ENCODE results near the gene KRIT1.
"Not testable (repeated sequence)": the region's sequence is repeated elsewhere in the genome, so short reads cannot be mapped to it uniquely, and the experiment has no call there.

KRIT1 gene

GRCh38 chr7:92245487-92246359 is at the start of gene KRIT1, which contains the start of gene ANKIB1:
Gene KRIT1 (minus strand): TSS chr7:92245914. CDS start chr7:92242135, 3,779 bp downstream.
Gene ANKIB1 (plus strand): TSS chr7:92245974. CDS start chr7:92294979, 49,005 bp downstream.
- H3K4me3 ChIP-seq: peak within 1 kb of the TSS; percentile 84 to 93 (median 90)
- peak within 1 kb of the TSS; percentile 77 to 97 (median 92) for H3K27ac ChIP-seq

GRCh38 chr7:92295391-92295790 is 49.7 kb upstream of the KRIT1 start:
- Histone ChIP-seq H3K27ac (no peak overlapping the region), H3K4me3 (no peak overlapping the region)

- Histone ChIP-seq H3K4me3 (no peak overlapping the region), H3K27ac (peak overlapping the region in 3 of 21 experiments; percentile 18 to 37 (median 28))
These were observed 48.3 kb upstream of the KRIT1 start for GRCh38 chr7:92293896-92294590.

GRCh38 chr7:92292981-92293380 is 47.3 kb upstream of the KRIT1 start:
- Histone ChIP-seq H3K4me3 (no peak overlapping the region), H3K27ac (no peak overlapping the region)

GRCh38 chr7:92289321-92289720 is 43.6 kb upstream of the KRIT1 start:
- Histone ChIP-seq H3K27ac (no peak overlapping the region), H3K4me3 (no peak overlapping the region)

- Histone ChIP-seq H3K27ac (no peak overlapping the region), H3K4me3 (no peak overlapping the region)
These were observed 37.2 kb upstream of the KRIT1 start for GRCh38 chr7:92282930-92283329.

- Histone ChIP-seq H3K4me3 (no peak overlapping the region), H3K27ac (no peak overlapping the region)
These were observed 36.6 kb upstream of the KRIT1 start for GRCh38 chr7:92282221-92282814.

GRCh38 chr7:92281031-92281430 is 35.3 kb upstream of the KRIT1 start:
- no peak overlapping the region for H3K27ac ChIP-seq
- no peak overlapping the region for H3K4me3 ChIP-seq

GRCh38 chr7:92279396-92280031 is 33.8 kb upstream of the KRIT1 start:
- Histone ChIP-seq H3K27ac (no peak overlapping the region), H3K4me3 (no peak overlapping the region)

GRCh38 chr7:92276460-92276864 is 30.7 kb upstream of the KRIT1 start:
- Histone ChIP-seq H3K4me3 (no peak overlapping the region), H3K27ac (no peak overlapping the region)

GRCh38 chr7:92275327-92275726 is 29.6 kb upstream of the KRIT1 start:
- Histone ChIP-seq H3K4me3 (no peak overlapping the region), H3K27ac (no peak overlapping the region)

GRCh38 chr7:92268921-92269320 is 23.2 kb upstream of the KRIT1 start:
- Histone ChIP-seq H3K27ac (no peak overlapping the region), H3K4me3 (no peak overlapping the region)

- no peak overlapping the region for H3K27ac ChIP-seq
- no peak overlapping the region for H3K4me3 ChIP-seq
These were observed 20.9 kb upstream of the KRIT1 start for GRCh38 chr7:92266415-92267241.

GRCh38 chr7:92260248-92260781 is 14.6 kb upstream of the KRIT1 start:
- no peak overlapping the region for H3K4me3 ChIP-seq
- H3K27ac ChIP-seq: no peak overlapping the region

GRCh38 chr7:92259610-92260247 is 14.0 kb upstream of the KRIT1 start:
- no peak overlapping the region for H3K27ac ChIP-seq

GRCh38 chr7:92259062-92259461 is 13.3 kb upstream of the KRIT1 start:
- Histone ChIP-seq H3K27ac (no peak overlapping the region), H3K4me3 (no peak overlapping the region)

More at GRCh38 chr7:92259610-92260247, 14.0 kb upstream of the KRIT1 start:
- H3K4me3 ChIP-seq: no peak overlapping the region

GRCh38 chr7:92255308-92255707 is 9.6 kb upstream of the KRIT1 start:
- H3K4me3 ChIP-seq: no peak overlapping the region
- H3K27ac ChIP-seq: peak overlapping the region in 5 of 21 experiments; percentile 8 to 75 (median 23)

- not testable (repeated sequence) for H3K4me3 ChIP-seq
- H3K27ac ChIP-seq: peak overlapping the region in 5 of 21 experiments; percentile 8 to 75 (median 22)
These were observed 9.1 kb upstream of the KRIT1 start for GRCh38 chr7:92254800-92255199.
